ENCODE results near the gene ARNT2.

ARNT2 gene

GRCh38 chr15:80471881-80472280 lies 67.7 kb downstream of the ARNT2 start:
- no peak for DNase-seq

- DNase-seq: no peak
Measured at GRCh38 chr15:80473286-80474223, 69.4 kb downstream of the ARNT2 start.

GRCh38 chr15:80474224-80475215 lies 70.3 kb downstream of the ARNT2 start:
- DNase-seq: no peak

- DNase-seq: no peak
Measured at GRCh38 chr15:80475572-80475971, 71.4 kb downstream of the ARNT2 start.

GRCh38 chr15:80476036-80476435 lies 71.9 kb downstream of the ARNT2 start:
- no peak for DNase-seq

- DNase-seq: no peak
Measured at GRCh38 chr15:80478075-80478474, 73.9 kb downstream of the ARNT2 start.

- no peak for DNase-seq
Measured at GRCh38 chr15:80479191-80479590, 75.0 kb downstream of the ARNT2 start.

- no peak for DNase-seq
Measured at GRCh38 chr15:80480171-80480811, 76.1 kb downstream of the ARNT2 start.

- DNase-seq: no peak
Measured at GRCh38 chr15:80480909-80481308, 76.7 kb downstream of the ARNT2 start.

- no peak for DNase-seq
Measured at GRCh38 chr15:80482696-80483095, 78.5 kb downstream of the ARNT2 start.

- no peak for DNase-seq
Measured at GRCh38 chr15:80483725-80484161, 79.6 kb downstream of the ARNT2 start.

- DNase-seq: no peak
Measured at GRCh38 chr15:80484333-80484864, 80.2 kb downstream of the ARNT2 start.

GRCh38 chr15:80485370-80486164 lies 81.4 kb downstream of the ARNT2 start:
- DNase-seq: no peak

GRCh38 chr15:80487839-80488390 lies 83.7 kb downstream of the ARNT2 start:
- no peak for DNase-seq

- no peak for DNase-seq
Measured at GRCh38 chr15:80489030-80489594, 84.9 kb downstream of the ARNT2 start.

- no peak for DNase-seq
Measured at GRCh38 chr15:80490431-80490990, 86.3 kb downstream of the ARNT2 start.

GRCh38 chr15:80491163-80491847 lies 87.1 kb downstream of the ARNT2 start:
- DNase-seq: no peak

GRCh38 chr15:80492409-80492808 lies 88.2 kb downstream of the ARNT2 start:
- no peak for DNase-seq

- DNase-seq: no peak
Measured at GRCh38 chr15:80492874-80493273, 88.7 kb downstream of the ARNT2 start.

- DNase-seq: no peak
Measured at GRCh38 chr15:80494351-80494751, 90.2 kb downstream of the ARNT2 start.
